GM19193 (cell line): Measurements from ENCODE around the gene ATF3.

Source experiments
- POLR2A ChIP-seq: IDR thresholded peaks from 4 replicates; pipeline ENCODE4 v1.6.1; 2011; ENCODE audit not compliant: insufficient read depth, insufficient read length; ENCODE audit errors: extremely low read depth

Gene ATF3

GRCh38 chr1:212582808-212583615 lies 25.5 kb upstream of the ATF3 start:
- TF ChIP-seq POLR2A: no peak

GRCh38 chr1:212583643-212584042 lies 24.9 kb upstream of the ATF3 start:
- no peak for TF ChIP-seq POLR2A

- TF ChIP-seq POLR2A: no peak
Observed at GRCh38 chr1:212584092-212584886, 24.3 kb upstream of the ATF3 start.

GRCh38 chr1:212585210-212585609 lies 23.4 kb upstream of the ATF3 start:
- TF ChIP-seq POLR2A: no peak

GRCh38 chr1:212586206-212587015 lies 22.1 kb upstream of the ATF3 start:
- no peak for TF ChIP-seq POLR2A

- TF ChIP-seq POLR2A: no peak
Observed at GRCh38 chr1:212587016-212587887, 21.3 kb upstream of the ATF3 start.

- TF ChIP-seq POLR2A: no peak
Observed at GRCh38 chr1:212587888-212588510, 20.6 kb upstream of the ATF3 start.

GRCh38 chr1:212589446-212589845 lies 19.1 kb upstream of the ATF3 start:
- TF ChIP-seq POLR2A: no peak

GRCh38 chr1:212591922-212592321 lies 16.6 kb upstream of the ATF3 start:
- TF ChIP-seq POLR2A: no peak

GRCh38 chr1:212593821-212594251 lies 14.7 kb upstream of the ATF3 start:
- no peak for TF ChIP-seq POLR2A

GRCh38 chr1:212594640-212595039 lies 13.9 kb upstream of the ATF3 start:
- TF ChIP-seq POLR2A: no peak

- TF ChIP-seq POLR2A: no peak
Observed at GRCh38 chr1:212595229-212595628, 13.3 kb upstream of the ATF3 start.

- TF ChIP-seq POLR2A: no peak
Observed at GRCh38 chr1:212595787-212596714, 12.5 kb upstream of the ATF3 start.
